ENCODE data around the gene TRAK1.

GRCh38 chr3:42226470-42227425, 135.6 kb downstream of the TRAK1 start:
- no peak for TF ChIP-seq CTCF (IDR thresholded peaks at IDR 0.05)
- TF ChIP-seq POLR2A (IDR thresholded peaks at IDR 0.05): no peak
- no peak for TF ChIP-seq POLR2AphosphoS5 (IDR thresholded peaks at IDR 0.05; ENCODE audit: insufficient read depth in 1 of 2, low read depth in 1 of 2)

Measured in vagina (tissue), 2 donors.